Measurements from ENCODE around the gene CDH4.

GRCh38 chr20:61407561-61407960 lies 155.5 kb downstream of the CDH4 start:
- TF ChIP-seq RAD21 (IDR thresholded peaks at IDR 0.05; ENCODE audit: low read length) = no peak
- TF ChIP-seq CTCF (conservative IDR thresholded peaks at IDR 0.05; ENCODE audit: low read depth, low read length) = no peak
- no peak for TF ChIP-seq POLR2A (IDR thresholded peaks at IDR 0.05; ENCODE audit: low read depth, low read length)
- TF ChIP-seq CEBPB (IDR thresholded peaks at IDR 0.05; ENCODE audit: low read depth, low read length) = no peak
- TF ChIP-seq MAFK (IDR thresholded peaks at IDR 0.05; ENCODE audit: low read depth, low read length) = no peak
- no peak for TF ChIP-seq MXI1 (IDR thresholded peaks at IDR 0.05; ENCODE audit: borderline replicate concordance, low read depth, low read length)
- no peak for TF ChIP-seq BHLHE40 (IDR thresholded peaks at IDR 0.05; ENCODE audit: low read depth, low read length)
- TF ChIP-seq RCOR1 (IDR thresholded peaks at IDR 0.05; ENCODE audit: insufficient replicate concordance, low read length) = no peak

Data from IMR-90 (cell line).